Raji (cell line): ENCODE results near the gene KCNH5.

Experiments
- POLR2A ChIP-seq: IDR thresholded peaks from 2 replicates; pipeline ENCODE4 v1.6.1; 2011; ENCODE audit warnings: low read depth, low read length, control low read depth; ENCODE audit not compliant: insufficient read depth

The KCNH5 gene

DNA sequence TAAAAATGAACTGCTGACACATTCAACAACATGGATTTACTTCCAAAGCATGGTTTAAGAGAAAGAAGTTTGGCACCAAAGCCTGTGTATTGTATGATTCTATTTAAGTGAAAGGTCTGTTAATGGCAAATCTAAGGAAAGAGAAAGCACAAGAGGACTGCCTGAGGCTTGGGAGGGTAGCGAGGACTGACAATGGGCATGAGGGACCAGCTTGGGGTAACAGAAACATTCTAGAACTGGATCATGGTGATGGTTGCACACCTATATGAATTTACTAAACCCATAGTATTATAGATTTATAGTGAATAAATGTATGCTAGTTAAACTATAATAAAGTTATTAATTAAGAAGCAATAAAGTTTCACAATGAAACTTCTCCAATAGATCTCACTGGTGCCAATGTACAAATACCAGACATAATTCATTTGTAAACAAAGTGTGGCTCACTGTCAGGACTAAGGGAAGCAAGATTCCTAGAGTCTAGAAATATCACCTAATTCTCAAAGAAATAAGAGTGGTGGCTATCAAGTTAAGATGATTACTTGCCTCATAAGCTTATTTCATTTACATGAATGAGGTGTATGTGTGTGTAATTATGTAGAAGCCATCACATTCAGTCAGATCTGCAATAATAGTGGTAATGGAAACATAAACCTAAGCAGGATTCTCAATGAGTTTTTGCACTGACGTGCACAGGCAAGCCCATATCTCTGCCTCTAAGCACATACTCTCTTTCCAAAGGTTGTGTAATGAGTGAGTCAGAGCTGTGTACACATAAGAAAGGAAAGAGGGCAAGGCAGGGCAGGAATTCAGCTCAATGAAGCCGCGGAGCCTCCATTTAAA lies 353.4 kb downstream of the KCNH5 start:
- TF ChIP-seq POLR2A = no peak

DNA sequence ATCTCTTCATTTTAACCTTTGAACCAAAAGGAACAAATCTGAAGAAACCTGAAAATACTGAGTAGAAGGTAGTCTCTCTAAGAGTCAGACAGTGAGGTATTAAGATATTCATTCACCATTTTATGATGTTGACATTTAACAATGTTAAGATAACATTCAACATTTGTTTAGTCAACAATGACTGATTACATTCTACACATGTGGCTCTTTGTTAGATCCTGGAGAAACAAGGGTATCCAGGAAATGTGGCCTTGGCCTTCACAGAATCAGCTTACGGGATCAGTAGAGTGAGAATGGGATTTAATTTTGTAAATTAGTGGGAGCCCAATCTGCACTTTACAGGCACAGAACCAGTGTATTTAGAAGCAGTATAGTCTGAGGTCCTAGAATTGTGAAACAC lies 355.5 kb downstream of the KCNH5 start:
- TF ChIP-seq POLR2A = no peak

DNA sequence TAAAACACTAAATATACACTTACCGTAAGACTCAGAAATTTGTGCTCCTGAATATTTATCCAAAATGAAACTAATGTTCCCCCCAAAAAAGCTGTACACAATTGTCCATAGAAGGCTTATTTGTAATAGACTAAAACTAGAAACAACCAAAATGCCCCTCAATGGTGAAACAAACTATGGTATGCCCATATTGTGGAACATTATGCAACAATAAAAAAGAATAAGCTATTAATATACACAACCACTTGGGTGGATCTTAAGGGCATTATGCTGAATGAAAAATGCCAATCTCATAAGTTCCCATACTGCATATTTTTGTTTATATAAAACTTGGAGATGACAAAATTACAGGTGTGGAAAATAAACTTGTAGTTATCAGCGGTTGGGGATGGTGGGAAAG lies 357.4 kb downstream of the KCNH5 start:
- no peak for TF ChIP-seq POLR2A

DNA sequence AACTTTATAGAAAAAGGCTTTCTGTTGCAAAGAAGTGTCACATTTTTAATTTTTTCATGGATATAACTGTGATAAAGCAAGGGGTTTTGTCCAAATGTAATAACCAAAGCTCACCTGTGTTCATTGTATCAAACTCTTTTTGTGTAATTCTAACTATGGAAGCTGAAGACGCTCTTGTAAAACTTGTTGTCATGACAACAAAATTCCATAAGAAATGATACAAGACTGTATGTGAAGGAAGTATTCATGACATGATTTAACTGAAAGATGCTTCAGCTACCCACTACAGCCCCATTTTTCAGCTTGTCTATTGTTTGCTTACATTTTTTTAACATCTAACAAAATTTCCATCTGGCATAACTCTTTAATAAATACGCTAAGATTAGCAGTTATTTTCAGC lies 360.9 kb downstream of the KCNH5 start:
- TF ChIP-seq POLR2A = no peak

DNA sequence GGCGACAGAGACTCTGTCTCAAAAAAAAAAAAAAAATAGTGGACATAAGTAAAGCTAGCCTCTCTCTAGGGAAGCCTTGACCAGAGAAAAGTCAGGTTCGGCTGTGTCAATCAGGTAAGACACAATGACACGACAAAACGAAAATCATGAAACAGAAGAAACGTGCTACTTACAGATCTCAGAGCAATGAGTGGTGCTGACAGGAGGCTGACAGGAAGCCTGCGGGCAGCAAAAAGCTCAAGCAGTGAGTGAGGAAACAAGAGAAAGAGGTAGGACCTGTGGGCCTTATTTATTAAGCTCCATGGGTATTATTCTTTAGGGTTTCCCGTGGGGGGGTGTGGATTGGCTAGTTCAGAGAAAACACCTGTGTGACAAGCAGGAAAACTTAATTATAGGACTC lies 363.1 kb downstream of the KCNH5 start:
- no peak for TF ChIP-seq POLR2A

DNA sequence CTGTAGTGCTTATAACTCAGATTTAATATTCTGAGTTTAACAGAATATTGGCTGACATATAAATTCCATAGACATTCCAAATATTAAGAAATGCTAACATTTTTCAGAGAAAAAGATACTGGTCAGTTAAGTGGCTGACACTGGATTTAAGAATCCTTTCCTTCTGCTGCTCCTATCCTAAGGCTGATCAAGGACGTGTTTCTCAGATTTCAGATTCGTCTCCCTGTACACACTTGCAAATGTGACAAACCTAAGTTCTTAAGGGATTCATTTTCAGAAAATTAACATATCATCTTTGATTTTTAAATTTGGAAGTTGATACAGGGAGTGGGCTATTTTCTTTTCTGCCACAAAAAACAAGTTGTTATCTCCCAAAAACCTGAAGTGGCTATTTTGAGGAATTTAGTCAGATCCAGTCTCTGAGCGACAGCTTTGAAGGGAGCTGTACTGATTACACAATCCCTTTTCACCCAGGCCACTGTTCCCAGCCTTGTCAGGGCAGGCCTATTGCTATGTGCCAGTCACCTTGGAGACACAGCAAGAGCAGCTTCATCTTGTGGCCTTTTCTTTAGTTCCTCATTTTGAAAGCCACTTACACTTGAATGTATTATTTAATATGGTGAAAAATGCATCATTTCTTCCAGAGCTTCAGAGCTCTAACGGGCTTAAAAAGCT lies 370.6 kb downstream of the KCNH5 start:
- no peak for TF ChIP-seq POLR2A

DNA sequence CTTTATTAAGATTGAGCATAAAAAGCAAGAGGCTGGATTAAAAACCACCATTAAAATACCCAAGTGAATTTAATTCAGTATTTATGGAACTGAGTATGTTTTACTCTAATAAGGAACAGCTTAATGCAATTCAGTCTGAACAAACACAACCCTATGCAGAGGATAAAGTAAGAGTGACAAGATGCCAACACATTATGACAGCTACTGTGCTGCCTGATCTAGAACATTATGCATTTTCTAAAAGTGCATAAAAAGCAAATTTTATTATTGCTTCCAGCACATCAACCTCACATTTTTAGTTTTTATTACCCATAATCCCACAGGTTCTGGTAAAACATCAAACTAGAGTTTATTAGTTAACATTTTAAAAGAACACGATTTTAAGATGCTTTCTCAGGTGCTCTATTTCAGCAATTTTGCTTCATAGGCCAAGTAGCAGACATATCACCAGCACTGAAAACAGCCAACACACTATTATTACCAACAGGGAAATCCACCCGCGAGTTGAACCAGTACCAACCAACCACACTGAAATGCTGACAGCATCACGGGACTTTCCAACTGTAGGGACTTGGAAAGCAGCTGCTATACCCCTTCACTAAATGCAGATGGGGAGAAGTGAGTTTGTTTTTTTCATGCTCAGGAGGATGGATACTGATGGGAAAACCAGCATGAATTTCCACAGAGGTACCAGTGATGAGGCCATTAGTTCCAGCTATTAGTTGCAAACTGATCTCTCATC lies 372.1 kb downstream of the KCNH5 start:
- TF ChIP-seq POLR2A = no peak

DNA sequence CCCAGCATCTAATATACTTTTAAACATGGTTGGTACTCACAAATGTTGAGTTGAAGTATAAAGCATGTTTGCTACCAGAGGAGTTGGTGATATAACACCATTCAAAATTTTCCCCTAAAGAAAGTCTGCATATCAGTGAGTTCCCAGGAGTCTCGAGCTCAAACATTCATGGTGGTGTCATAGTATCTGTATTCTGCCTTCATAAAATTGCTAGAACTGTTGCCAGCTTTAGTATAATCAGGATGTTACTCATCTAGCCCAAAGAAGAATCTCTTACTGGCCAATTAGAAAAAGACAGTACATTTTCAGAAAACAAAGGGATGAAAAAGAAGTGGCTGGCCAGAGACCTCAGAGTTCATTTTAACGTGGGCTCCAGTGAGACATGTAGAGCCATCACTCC lies 374.7 kb downstream of the KCNH5 start:
- TF ChIP-seq POLR2A = no peak

DNA sequence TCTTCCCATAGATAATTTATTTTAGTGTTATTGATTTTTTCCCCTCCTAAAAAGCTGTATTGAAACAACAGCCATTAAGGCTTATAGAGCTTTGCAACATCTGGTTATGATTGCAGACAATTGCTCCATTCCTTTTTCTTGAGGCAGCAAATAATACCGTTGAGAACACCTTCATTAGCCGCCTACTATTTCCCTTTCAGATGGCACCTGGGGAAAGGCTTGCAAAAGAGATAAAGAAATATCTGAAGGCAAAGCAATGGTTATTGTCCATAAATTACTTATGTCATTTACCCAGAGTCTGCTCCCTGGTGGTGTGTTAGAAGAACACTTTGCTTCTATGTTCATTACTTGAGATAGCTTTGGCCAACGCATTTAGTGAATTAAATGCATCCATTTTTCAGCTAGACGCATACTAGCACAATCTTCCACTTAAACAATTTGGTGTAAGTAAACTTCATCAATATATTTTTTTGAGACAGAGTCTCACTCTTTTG lies 377.8 kb downstream of the KCNH5 start:
- TF ChIP-seq POLR2A = no peak

DNA sequence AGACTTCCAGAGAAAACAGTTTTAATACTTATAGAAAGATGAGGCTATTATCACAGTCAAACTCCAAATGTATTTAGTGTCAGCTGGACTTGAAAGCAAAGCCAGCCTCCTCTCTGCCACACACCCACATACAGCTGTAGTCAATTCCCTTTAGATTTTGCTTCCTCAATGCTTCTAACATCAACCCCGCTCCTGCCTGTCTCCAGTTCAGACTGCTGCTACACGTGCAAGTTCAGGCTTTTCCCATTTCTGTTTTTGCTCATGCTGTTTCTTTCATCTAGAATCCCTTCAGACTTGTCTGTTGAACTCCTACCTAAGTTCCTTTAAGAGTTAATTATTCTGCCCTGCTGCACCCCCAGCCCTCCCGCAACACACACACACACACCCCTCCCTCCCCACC lies 380.0 kb downstream of the KCNH5 start:
- no peak for TF ChIP-seq POLR2A

DNA sequence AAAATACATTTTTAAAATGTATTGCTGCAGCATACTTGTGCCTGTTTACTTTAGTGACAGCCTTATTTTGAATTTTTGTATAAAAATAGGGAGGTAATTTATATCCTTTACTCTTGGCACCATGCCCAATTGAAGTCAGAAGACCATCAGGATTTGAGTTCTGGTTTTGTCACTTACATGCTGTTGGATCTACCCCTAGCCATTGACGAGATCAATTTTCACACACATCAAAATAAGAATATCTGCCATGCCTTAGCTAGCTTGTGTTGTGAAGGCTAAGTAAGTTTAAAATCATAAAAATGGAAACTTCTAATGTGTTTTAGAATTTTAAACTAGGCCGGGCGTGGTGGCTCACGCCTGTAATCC lies 381.8 kb downstream of the KCNH5 start:
- TF ChIP-seq POLR2A = no peak

DNA sequence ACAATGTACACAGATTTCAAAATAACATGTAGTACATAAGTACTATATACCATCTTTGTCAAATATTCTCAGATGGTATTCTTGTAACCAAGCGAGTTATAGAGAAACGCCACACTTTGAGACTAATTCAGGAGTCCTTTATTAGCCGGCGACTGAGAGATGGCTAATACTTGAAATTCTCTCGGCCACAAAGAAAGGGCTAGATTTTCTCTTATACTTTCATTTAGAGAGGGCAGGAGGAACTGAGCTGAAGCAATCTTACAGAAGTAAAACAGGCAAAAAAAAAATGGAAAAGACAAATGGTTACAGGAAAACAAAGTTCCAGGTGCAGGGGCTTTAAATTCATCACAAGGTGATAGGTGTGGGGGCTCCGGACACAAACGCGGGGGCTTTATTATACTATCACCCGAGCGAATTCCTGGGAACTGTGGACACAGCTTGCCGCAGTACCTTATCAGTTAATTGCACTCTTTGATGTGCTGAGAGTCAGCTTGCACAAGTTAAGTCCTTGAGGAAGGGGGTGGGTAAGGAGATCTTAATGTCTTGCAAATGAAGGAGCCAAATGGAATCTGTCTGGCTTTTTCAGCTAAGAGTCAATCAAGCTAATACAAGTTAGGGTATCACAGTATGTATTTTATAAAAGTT lies 382.3 kb downstream of the KCNH5 start:
- TF ChIP-seq POLR2A = no peak

DNA sequence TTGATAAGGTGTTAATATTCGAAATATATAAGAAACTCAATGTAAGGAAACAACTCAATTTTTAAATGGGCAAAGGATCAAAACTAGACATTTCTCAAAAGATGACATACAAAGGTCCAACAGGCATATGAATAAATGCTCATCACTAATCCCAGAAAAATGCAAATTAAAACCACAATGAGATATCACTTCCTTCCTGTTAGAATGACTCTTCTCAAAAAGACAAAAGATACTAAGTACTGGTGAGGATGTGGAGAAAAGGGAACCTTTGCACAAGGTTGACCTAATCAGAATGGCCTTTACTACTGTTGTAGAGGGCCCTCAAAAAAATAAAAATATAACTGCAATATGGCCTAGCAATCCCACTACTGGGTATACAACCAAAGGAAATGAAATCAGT lies 383.4 kb downstream of the KCNH5 start:
- TF ChIP-seq POLR2A = no peak

DNA sequence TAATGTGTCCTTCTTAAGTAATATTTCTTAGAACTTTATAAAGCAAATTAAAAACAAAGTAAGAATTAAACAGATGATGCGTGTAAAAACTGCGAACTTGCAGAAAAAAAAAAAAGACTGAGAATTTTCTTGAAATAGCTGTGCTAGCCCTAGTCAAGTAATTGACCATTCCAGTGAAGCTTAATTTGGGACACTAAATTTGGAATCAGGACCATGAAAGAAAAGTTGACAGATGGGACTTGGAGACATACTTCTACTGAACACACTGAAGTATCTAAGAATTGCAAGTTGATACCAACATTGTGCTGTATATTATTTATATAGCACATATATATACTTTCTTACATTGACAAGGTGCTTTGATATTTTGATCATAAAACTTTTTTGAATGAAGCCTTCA lies 386.6 kb downstream of the KCNH5 start:
- TF ChIP-seq POLR2A = no peak

DNA sequence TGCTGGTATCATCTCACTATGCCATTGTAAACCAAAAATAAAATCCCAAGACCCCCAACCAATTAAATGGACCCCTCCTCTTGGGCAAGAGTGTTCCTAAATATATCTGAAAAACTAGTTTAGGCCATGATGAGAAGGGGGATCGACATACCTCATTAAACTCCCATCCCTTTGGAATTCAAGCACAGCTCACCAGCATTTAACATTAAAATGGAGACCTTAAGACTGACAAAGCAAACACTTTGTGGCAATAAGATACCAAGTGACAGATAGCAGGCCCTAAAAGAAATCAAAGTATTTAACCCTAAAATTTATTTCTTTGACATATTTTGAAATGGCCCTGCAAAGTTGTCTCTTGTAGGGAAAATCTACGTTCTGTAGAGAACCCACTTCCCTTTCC lies 387.9 kb downstream of the KCNH5 start:
- TF ChIP-seq POLR2A = no peak

DNA sequence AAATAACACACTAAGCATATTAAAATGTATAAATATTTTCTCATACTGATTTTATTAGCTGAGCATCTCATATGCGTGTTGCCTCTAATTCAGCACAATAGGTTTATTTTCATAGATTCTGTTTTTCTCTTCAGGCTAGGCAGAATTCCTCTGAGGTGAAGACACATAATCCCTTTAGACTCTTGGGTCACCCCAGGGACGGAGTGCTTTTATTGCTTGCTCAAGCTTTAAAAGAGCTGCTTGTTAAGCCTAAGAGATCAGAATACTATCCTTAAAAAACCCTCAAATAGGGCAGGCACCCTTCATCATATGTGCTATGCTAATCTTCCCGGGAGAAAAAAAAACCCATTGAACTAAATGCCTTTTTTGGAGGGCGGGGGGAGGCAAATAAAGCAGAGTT lies 390.1 kb downstream of the KCNH5 start:
- TF ChIP-seq POLR2A = no peak

DNA sequence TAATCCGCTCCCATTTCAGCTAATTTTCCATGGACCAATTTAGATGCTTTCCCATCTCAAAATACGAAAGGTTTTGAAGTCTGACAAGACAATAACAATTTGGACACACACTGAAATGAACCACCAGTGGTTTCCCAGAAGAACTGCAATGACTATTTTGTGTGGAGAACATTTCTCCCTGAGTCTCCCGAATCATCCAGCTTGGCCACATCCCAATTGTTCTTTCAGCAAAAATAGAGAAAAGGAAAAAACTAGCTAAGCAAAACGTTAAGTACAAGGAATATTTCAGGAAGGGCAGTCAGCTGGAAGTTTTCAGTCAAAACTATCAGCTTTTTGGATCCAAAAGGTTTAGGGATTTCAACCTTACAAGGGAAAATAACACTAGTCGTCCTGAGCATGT lies 390.6 kb downstream of the KCNH5 start:
- no peak for TF ChIP-seq POLR2A
